ENCODE results near the gene CFAP251.

Gene CFAP251

DNA sequence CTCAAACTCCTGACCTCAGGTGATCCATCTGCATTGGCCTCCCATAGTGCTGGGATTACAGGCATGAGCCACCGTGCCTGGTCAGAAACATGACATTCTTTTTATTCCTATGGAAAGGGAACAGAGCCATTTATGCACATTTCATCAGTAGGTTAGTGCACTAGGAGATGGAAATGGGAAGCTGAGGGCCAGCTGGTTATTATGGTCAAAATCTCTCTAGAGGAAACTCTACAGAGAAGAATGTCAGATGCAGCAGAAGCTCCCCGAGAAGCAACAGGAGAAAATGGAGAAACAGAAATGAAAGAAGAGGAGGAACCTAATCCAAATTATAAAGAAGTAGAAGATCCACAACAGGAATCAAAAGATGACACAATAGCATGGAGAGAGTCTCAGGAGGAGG lies 2.7 kb downstream of the CFAP251 start:
- TF ChIP-seq CTCF (IDR thresholded peaks at IDR 0.05): no peak

- no peak for TF ChIP-seq CTCF (IDR thresholded peaks at IDR 0.05)
These were observed 6.9 kb downstream of the CFAP251 start for GRCh38 chr12:121925358-121925695.

DNA sequence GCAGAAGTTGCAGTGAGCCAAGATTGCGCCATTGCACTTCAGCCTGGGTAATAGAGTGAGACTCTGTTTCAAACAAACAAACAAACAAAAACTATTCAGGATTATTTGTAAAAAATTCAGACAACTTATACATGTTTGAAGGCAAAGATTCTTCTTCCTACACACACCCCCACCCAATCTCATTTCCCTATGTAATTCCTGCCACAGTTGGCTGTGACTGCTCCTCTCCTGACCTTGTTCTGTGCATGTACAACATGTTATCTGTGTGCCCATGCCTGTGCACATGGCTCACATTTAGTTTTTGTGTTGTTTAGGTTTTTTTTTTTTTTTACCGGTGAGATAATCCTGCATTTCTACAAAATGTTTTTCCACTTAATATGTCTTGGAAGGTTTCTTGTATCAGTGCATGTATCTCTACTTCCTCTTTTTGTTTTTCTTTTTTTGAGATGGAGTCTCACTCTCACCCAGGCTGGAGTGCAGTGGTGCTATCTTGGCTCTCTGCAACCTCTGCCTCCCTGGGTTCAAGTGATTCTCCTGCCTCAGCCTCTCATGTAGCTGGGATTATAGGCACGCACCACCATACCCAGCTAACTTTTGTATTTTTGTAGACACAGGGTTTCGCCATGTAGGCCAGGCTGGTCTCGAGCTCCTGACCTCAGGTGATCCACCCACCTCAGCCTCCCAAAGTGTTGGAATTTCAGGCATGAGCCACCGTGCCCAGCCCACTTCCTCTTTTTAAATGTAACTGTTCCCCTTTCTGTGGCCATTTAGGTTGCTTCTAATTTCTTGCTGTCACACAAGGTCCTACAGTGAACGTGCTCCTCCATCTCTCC lies 8.7 kb downstream of the CFAP251 start:
- no peak for TF ChIP-seq CTCF (IDR thresholded peaks at IDR 0.05)

GRCh38 chr12:121927813-121928212 lies 9.4 kb downstream of the CFAP251 start:
- no peak for TF ChIP-seq CTCF (IDR thresholded peaks at IDR 0.05)

DNA sequence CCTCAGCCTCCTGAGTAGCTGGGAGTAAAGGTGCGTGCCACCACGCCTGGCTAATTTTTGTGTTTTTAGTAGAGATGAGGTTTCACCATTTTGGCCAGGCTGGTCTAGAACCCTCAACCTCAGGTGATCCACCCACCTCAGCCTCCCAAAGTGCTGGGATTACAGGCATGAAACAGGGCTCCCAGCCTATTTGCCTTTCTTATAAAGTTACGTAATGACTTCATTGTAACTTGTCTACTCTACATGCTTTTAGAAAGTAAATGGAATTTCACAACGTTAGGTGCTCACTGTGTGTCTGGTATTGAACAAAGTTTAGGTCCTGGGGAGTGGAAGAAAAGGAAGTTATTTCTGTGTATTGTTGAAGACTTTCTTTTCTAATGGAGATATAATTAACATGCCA lies 12.5 kb downstream of the CFAP251 start:
- no peak for TF ChIP-seq CTCF (IDR thresholded peaks at IDR 0.05)

GRCh38 chr12:121932176-121932536 lies 13.8 kb downstream of the CFAP251 start:
- no peak for TF ChIP-seq CTCF (IDR thresholded peaks at IDR 0.05)

- no peak for TF ChIP-seq CTCF (IDR thresholded peaks at IDR 0.05)
These were observed 14.6 kb downstream of the CFAP251 start for GRCh38 chr12:121932914-121933521.

All from LNCAP (cell line).